Measurements from ENCODE around the gene EIF4G3.

The EIF4G3 gene

DNA sequence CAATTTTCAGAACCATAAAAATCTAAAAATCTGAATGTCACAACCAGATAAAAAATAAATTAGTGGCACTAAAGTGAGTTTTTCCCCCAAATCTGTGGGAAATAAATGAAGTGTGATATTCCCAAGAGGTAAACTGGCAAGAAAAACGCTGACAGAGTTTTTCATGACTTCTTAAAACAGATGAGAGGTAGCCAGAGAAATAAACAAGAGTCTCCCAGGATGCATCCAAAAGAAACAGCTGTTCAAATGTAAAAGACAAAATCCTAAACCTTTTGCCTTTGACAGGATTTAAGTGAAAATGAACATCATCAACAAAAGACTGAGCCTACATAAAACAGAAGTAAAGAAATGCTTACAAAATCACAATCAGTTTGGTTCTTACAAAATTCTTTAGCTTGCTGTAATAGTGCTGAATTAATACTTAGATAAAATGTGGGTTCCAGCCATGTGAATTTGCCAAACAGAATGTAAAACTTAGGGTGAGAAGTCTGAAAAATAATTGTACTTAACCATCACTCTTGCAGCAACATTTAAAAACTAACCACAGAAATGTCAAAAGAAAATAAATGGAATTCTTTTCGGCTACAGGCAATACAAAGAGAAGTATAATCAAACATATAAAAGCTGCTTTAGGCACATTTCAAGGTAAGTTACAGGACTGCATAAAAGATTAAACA, 133.6 kb downstream of the EIF4G3 start:
- 38% methylated on average over 2 of the region's 2 CpGs for WGBS

DNA sequence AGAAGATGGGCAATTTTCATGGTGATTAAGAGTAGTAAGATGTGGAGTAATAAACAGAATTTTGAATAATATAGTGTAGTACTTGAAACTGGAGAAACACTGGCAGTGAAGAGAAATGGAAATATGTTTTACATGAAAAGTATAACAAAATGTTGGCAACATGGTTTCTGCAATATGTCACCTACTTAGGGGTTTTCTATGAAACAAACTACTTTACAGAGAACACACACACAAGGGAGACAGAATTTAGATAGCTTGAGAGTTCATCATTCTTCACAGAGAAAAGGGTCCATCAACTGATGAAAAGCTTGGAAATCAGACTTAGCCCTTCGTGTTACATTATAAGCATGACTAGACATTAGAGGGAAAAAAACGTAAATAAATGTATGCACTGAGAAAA, 135.2 kb downstream of the EIF4G3 start:
- Histone ChIP-seq H3K27me3 (ENCODE audit: control insufficient read depth in 1 of 2, insufficient read depth in 1 of 2, low read length in 2 of 2) (no peaks in the 10 kb centered on the region), H3K9me3 (ENCODE audit: control insufficient read depth, low read length) (no peaks in the 10 kb centered on the region), H3K4me2 (ENCODE audit: low read length, poor library complexity, severe bottlenecking) (no peak overlapping the region), H3K4ac (ENCODE audit: low read depth in 1 of 2, low read length in 2 of 2) (no peak overlapping the region), H3K79me1 (replicated peaks; ENCODE audit: low read length, poor library complexity, severe bottlenecking) (peaks cover 13% of the 10 kb centered on the region), H3K27ac (ENCODE audit: low read length, poor library complexity, severe bottlenecking) (no peak overlapping the region), H3K23ac (ENCODE audit: low read length in 2 of 2) (no peak overlapping the region), H2BK120ac (ENCODE audit: low read depth, low read length) (no peak overlapping the region), H2BK5ac (ENCODE audit: low read depth, low read length, poor library complexity, severe bottlenecking) (no peak overlapping the region), H3K4me1 (ENCODE audit: control insufficient read depth, insufficient read depth, low read depth, low read length) (peaks cover 6% of the 10 kb centered on the region), H2AK5ac (ENCODE audit: low read length, severe bottlenecking) (no peak overlapping the region), H3K36me3 (ENCODE audit: control insufficient read depth in 1 of 2, insufficient read depth in 2 of 2, low read depth in 1 of 2, low read length in 2 of 2) (peaks cover 3% of the 10 kb centered on the region in 2 experiments), H4K8ac (ENCODE audit: low read length) (no peak overlapping the region), H3K9ac (ENCODE audit: low read length) (no peak overlapping the region), H4K91ac (ENCODE audit: low read length) (no peak overlapping the region), H3K4me3 (ENCODE audit: insufficient read depth in 1 of 2, low read depth in 1 of 2, low read length in 2 of 2) (no peak overlapping the region), H2BK15ac (ENCODE audit: low read depth, poor library complexity, severe bottlenecking) (no peak overlapping the region), H3K18ac (ENCODE audit: low read depth in 1 of 2, low read length in 2 of 2) (no peak overlapping the region), H2BK12ac (ENCODE audit: low read length in 2 of 2) (no peak overlapping the region), H3K14ac (ENCODE audit: low read length in 2 of 2) (no peak overlapping the region), H2AFZ (ENCODE audit: low read depth, low read length) (no peak overlapping the region)
- DNase-seq: no peak
- WGBS: 75% methylated on average over 2 of the region's 2 CpGs

More for the DNA sequence above, 133.6 kb downstream of the EIF4G3 start:
- H3K9me3 ChIP-seq (ENCODE audit: control insufficient read depth, low read length): no peaks in the 10 kb centered on the region
- H3K23ac ChIP-seq (ENCODE audit: low read length in 2 of 2): no peak overlapping the region
- no peak overlapping the region for H4K8ac ChIP-seq (ENCODE audit: low read length)
- H3K4ac ChIP-seq (ENCODE audit: low read depth in 1 of 2, low read length in 2 of 2): peak overlapping the region in 1 of 2 experiments; percentile 84
- no peak overlapping the region for H2BK5ac ChIP-seq (ENCODE audit: low read depth, low read length, poor library complexity, severe bottlenecking)
- H4K91ac ChIP-seq (ENCODE audit: low read length): no peak overlapping the region
- H2BK15ac ChIP-seq (ENCODE audit: low read depth, poor library complexity, severe bottlenecking): no peak overlapping the region
- peak overlapping the region; percentile 46 for H3K9ac ChIP-seq (ENCODE audit: low read length)
- H3K18ac ChIP-seq (ENCODE audit: low read depth in 1 of 2, low read length in 2 of 2): no peak overlapping the region
- peaks cover 6% of the 10 kb centered on the region for H3K4me1 ChIP-seq (ENCODE audit: control insufficient read depth, insufficient read depth, low read depth, low read length)
- H3K79me1 ChIP-seq (replicated peaks; ENCODE audit: low read length, poor library complexity, severe bottlenecking): peaks cover 16% of the 10 kb centered on the region
- no peak overlapping the region for H2AK5ac ChIP-seq (ENCODE audit: low read length, severe bottlenecking)
- H3K27ac ChIP-seq (ENCODE audit: low read length, poor library complexity, severe bottlenecking): peak overlapping the region; percentile 52
- no peak overlapping the region for H3K4me3 ChIP-seq (ENCODE audit: insufficient read depth in 1 of 2, low read depth in 1 of 2, low read length in 2 of 2)
- no peaks in the 10 kb centered on the region for H3K27me3 ChIP-seq (ENCODE audit: control insufficient read depth in 1 of 2, insufficient read depth in 1 of 2, low read length in 2 of 2)
- H3K4me2 ChIP-seq (ENCODE audit: low read length, poor library complexity, severe bottlenecking): no peak overlapping the region
- no peak for DNase-seq
- no peak overlapping the region for H2BK120ac ChIP-seq (ENCODE audit: low read depth, low read length)
- H2BK12ac ChIP-seq (ENCODE audit: low read length in 2 of 2): no peak overlapping the region
- H3K14ac ChIP-seq (ENCODE audit: low read length in 2 of 2): no peak overlapping the region
- peaks cover 3% of the 10 kb centered on the region in 2 experiments for H3K36me3 ChIP-seq (ENCODE audit: control insufficient read depth in 1 of 2, insufficient read depth in 2 of 2, low read depth in 1 of 2, low read length in 2 of 2)
- no peak overlapping the region for H2AFZ ChIP-seq (ENCODE audit: low read depth, low read length)

DNA sequence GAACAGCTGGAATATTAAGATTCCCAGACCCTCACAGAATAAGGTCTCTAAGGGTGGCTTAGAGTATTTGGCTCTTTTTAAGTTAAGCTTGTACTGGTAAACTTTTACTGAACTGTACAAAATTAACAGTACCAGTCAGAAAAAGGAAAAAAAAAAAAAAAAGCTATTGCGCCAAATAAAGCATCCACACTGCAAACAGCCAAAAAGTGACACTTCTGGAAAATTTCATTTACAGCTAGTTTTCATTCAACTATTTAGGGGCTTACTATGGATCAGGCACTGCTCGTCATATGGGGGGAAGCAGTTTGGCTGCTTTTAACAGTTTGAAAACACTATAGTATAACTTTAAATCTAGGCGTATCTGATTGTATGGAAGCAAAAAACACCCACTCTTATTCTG, 139.6 kb downstream of the EIF4G3 start:
- Histone ChIP-seq H3K23ac (ENCODE audit: low read length in 2 of 2) (no peak overlapping the region), H4K91ac (ENCODE audit: low read length) (no peak overlapping the region), H3K18ac (ENCODE audit: low read depth in 1 of 2, low read length in 2 of 2) (no peak overlapping the region), H3K27me3 (ENCODE audit: control insufficient read depth in 1 of 2, insufficient read depth in 1 of 2, low read length in 2 of 2) (no peaks in the 10 kb centered on the region), H3K4me3 (ENCODE audit: insufficient read depth in 1 of 2, low read depth in 1 of 2, low read length in 2 of 2) (no peak overlapping the region), H3K4me1 (ENCODE audit: control insufficient read depth, insufficient read depth, low read depth, low read length) (peaks cover 13% of the 10 kb centered on the region), H3K14ac (ENCODE audit: low read length in 2 of 2) (no peak overlapping the region), H2AK5ac (ENCODE audit: low read length, severe bottlenecking) (no peak overlapping the region), H2BK120ac (ENCODE audit: low read depth, low read length) (no peak overlapping the region), H3K27ac (ENCODE audit: low read length, poor library complexity, severe bottlenecking) (no peak overlapping the region), H3K9ac (ENCODE audit: low read length) (no peak overlapping the region), H2BK12ac (ENCODE audit: low read length in 2 of 2) (no peak overlapping the region), H2AFZ (ENCODE audit: low read depth, low read length) (no peak overlapping the region), H3K4ac (ENCODE audit: low read depth in 1 of 2, low read length in 2 of 2) (no peak overlapping the region), H2BK5ac (ENCODE audit: low read depth, low read length, poor library complexity, severe bottlenecking) (no peak overlapping the region), H3K9me3 (ENCODE audit: control insufficient read depth, low read length) (no peaks in the 10 kb centered on the region), H2BK15ac (ENCODE audit: low read depth, poor library complexity, severe bottlenecking) (no peak overlapping the region), H3K36me3 (ENCODE audit: control insufficient read depth in 1 of 2, insufficient read depth in 2 of 2, low read depth in 1 of 2, low read length in 2 of 2) (peaks cover 0 to 13% of the 10 kb centered on the region in 2 experiments), H4K8ac (ENCODE audit: low read length) (no peak overlapping the region), H3K4me2 (ENCODE audit: low read length, poor library complexity, severe bottlenecking) (no peak overlapping the region), H3K79me1 (replicated peaks; ENCODE audit: low read length, poor library complexity, severe bottlenecking) (peaks cover 24% of the 10 kb centered on the region)
- DNase-seq: no peak
- WGBS: 100% methylated on average over 1 of the region's 3 CpGs

DNA sequence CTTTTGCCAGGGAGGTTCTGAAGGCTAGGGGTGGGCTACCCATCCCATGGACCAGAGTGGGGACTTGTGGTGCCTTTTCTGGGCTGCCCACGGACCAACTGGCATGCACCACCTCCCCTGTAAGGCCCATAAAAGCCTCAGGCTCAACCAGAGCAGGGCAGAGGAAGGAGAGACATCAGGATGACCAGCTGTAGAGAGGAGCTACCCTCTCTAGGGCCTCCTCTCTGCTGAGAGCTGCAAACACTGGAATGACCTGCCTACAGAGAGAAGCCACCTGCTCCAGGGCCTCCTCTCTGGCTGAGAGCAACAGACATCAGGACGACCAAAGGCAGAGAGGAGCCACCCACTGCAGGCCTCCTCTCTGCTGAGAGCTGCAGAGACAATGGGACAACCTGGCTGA, 140.9 kb downstream of the EIF4G3 start:
- Histone ChIP-seq H3K4ac (ENCODE audit: low read depth in 1 of 2, low read length in 2 of 2) (no peak overlapping the region), H2AFZ (ENCODE audit: low read depth, low read length) (no peak overlapping the region), H2BK5ac (ENCODE audit: low read depth, low read length, poor library complexity, severe bottlenecking) (no peak overlapping the region), H3K4me3 (ENCODE audit: insufficient read depth in 1 of 2, low read depth in 1 of 2, low read length in 2 of 2) (no peak overlapping the region), H3K18ac (ENCODE audit: low read depth in 1 of 2, low read length in 2 of 2) (no peak overlapping the region), H3K36me3 (ENCODE audit: control insufficient read depth in 1 of 2, insufficient read depth in 2 of 2, low read depth in 1 of 2, low read length in 2 of 2) (peaks cover 0 to 13% of the 10 kb centered on the region in 2 experiments), H2AK5ac (ENCODE audit: low read length, severe bottlenecking) (no peak overlapping the region), H3K9ac (ENCODE audit: low read length) (no peak overlapping the region), H3K9me3 (ENCODE audit: control insufficient read depth, low read length) (no peaks in the 10 kb centered on the region), H3K14ac (ENCODE audit: low read length in 2 of 2) (no peak overlapping the region), H2BK15ac (ENCODE audit: low read depth, poor library complexity, severe bottlenecking) (no peak overlapping the region), H3K27ac (ENCODE audit: low read length, poor library complexity, severe bottlenecking) (no peak overlapping the region), H3K4me1 (ENCODE audit: control insufficient read depth, insufficient read depth, low read depth, low read length) (peaks cover 12% of the 10 kb centered on the region), H4K8ac (ENCODE audit: low read length) (no peak overlapping the region), H4K91ac (ENCODE audit: low read length) (no peak overlapping the region), H3K23ac (ENCODE audit: low read length in 2 of 2) (no peak overlapping the region), H3K27me3 (ENCODE audit: control insufficient read depth in 1 of 2, insufficient read depth in 1 of 2, low read length in 2 of 2) (no peaks in the 10 kb centered on the region), H2BK120ac (ENCODE audit: low read depth, low read length) (no peak overlapping the region), H3K79me1 (replicated peaks; ENCODE audit: low read length, poor library complexity, severe bottlenecking) (peaks cover 25% of the 10 kb centered on the region), H3K4me2 (ENCODE audit: low read length, poor library complexity, severe bottlenecking) (no peak overlapping the region), H2BK12ac (ENCODE audit: low read length in 2 of 2) (no peak overlapping the region)
- DNase-seq: no peak
- WGBS: 93% methylated on average over 1 of the region's 2 CpGs

Data from mesenchymal stem cell (in vitro differentiated cells and primary cell).